Erythroblast (primary cell): ENCODE results near the gene NLGN3.

Experiments
- DNase-seq, 2 experiments: peaks; one replicate each; lab custom pipeline; 2025; lab: John Stamatoyannopoulos, UW
- GATA1 ChIP-seq: IDR thresholded peaks from 2 replicates; pipeline ENCODE4 v1.6.1; 2011; ENCODE audit warnings: low read depth, mild to moderate bottlenecking, control low read depth, low read length, moderate library complexity
- POLR2A ChIP-seq: IDR thresholded peaks from 2 replicates; pipeline ENCODE4 v1.6.1; 2011; ENCODE audit warnings: mild to moderate bottlenecking, low read length

The NLGN3 gene

DNA sequence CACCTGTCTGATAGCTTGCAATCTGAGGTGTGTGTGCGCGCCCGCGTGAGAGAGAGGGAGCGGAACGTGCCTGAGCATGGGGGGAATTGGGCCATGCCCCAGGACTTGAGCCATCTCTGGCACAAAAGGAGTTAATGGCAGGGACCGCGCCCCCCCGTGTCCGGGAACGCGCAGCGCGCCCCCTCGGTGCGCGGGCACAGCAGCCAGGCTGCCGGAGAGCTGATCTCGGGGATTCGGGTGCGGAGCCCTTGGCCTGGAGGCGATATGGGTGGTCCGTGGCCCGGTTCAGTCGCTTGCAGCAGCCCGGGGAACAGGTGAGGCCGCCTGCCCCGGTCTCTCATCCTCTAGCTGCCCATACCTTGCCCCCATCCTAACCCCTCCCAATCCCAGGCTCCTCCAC is at the start of gene NLGN3:
Gene NLGN3 (plus strand): TSS at position 191 of the 400 bp plus-strand sequence. CDS start 2,909 bp downstream, outside the sequence.
- DNase-seq, result peak; percentile 1 to 7
- TF ChIP-seq GATA1 (no peak), POLR2A (no peak)

DNA sequence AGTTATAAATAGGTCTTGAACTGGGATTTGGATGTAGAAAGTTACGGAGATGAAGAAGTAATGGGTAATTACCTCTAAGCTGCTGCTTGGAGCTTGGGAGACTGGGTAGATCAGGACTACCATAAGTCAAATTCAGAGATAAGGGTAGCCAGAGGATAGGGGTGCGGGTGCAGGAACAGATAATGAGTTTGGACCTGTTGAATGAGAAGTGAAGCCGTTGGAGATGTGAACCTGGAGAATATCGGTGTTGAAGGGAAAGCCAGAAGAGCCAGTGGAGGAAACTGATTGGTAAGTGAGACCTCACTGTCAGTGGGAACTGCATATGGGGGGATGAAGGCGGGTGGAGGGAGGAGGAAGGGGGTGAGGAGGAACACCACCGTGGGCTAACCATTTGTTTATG is 49.6 kb upstream of the NLGN3 start:
- DNase-seq, result peak; percentile 46 to 73
- TF ChIP-seq POLR2A, result no peak
- no peak for TF ChIP-seq GATA1

DNA sequence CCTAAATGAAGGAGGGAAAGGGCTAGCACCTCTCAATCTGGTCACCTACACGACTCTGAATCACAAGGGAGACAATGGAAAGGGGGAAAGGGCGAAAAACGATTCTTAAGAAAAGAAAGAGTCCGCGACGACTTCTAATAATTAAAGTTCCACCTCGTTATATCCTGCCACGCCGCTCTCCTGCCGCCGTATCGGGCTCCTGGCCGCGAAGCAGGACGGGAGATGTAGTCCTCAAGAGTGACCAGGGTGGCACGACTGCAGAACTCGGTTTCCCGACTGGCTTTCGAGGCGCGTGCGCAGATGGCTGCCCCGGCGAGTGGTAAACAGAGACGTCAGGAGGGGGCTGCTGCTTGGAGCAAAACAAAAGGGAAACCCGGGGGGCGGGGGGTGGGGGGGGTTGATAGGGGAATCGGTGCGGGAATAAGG is 49.1 kb upstream of the NLGN3 start, which contains the start of gene FOXO4:
Gene FOXO4 (plus strand): TSS at position 297 of the 426 bp plus-strand sequence. CDS start 678 bp downstream, outside the sequence.
- peak; percentile 90 to 93 for DNase-seq
- TF ChIP-seq POLR2A (peak; percentile 4), GATA1 (no peak)

DNA sequence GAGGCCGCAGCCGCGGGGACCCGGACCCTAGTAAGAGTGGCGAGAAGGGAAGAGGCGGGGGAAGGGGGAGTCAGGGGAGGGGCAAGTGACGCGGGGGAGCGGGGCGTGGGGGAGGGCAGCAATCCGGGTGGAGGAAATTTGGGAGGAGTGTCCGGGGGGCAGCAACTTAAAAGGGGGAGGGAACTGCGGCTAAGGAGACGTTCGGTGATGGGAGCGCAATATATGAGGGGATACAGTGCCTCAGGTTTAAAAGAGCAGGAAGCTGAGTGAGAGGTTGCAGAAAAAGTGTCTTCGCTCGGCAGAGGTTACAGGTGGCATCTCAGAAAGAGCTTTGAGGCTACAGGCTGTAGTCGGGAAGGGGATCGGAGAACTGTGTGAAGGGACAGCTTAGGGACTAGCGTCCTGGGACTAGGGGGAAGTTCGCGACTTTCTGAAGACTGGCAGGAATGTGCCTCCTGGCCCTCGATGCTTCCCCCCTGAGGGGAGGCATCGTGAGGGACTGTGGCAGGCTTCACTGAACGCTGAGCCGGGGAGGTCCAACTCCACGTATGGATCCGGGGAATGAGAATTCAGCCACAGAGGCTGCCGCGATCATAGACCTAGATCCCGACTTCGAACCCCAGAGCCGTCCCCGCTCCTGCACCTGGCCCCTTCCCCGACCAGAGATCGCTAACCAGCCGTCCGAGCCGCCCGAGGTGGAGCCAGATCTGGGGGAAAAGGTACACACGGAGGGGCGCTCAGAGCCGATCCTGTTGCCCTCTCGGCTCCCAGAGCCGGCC is 48.5 kb upstream of the NLGN3 start:
- peak; percentile 84 to 89 for DNase-seq

DNA sequence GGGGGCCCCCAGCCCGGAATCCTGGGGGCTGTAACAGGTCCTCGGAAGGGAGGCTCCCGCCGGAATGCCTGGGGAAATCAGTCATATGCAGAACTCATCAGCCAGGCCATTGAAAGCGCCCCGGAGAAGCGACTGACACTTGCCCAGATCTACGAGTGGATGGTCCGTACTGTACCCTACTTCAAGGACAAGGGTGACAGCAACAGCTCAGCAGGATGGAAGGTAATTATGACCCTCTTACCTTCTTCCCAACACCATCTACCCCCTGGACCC is 47.9 kb upstream of the NLGN3 start:
- peak; percentile 17 to 48 for DNase-seq
- TF ChIP-seq POLR2A, result no peak
- TF ChIP-seq GATA1, result no peak

More for the DNA sequence above, 48.5 kb upstream of the NLGN3 start:
- TF ChIP-seq GATA1, result no peak
- peak; percentile 43 for TF ChIP-seq POLR2A

DNA sequence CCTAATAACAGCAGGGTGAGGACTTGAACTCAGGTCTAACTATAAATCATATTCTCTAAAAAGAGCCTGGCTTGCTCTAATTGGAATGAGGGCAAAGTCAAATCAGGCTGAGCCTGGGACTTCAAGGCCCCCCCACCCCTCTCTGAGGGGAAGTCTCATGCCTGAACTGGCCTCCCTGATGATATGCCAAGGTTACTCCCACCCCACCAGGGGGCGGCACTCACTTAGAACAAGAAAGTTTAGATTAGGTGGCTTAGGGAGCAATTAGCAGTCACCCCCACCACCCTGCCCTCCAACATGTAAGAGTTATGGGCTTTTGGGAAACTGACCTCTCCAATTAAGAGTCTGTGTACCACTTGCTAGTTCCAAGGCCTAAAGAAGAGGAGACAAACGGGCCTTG is 46.3 kb upstream of the NLGN3 start:
- peak; percentile 81 to 86 for DNase-seq
- no peak for TF ChIP-seq POLR2A

DNA sequence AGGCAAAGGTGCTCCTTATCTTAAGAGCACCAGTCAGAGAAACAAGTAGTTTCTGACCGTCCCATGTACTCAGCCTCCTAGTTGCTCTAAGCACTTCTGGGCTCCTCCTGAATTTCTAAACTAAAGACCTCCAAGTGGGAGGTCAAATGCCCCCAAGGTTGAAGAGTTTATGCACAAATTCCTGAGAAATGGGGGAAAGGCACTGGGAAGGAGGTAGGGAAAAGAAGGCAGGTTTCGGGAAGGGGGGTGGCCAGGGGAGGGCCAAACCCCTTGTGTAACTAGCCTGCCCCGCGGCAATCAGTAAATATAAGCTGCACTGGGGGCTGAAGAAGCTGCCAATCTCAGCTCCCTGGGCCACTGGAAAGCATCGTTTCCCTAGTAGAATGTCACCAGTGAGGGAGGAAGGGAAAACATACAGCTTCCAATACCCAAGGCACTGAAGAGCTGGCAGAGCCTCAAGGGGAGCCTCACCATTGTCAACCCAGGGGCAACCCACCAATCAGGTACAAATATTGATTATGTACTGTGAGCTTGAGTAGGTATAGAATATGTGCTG is 45.6 kb upstream of the NLGN3 start:
- no peak for TF ChIP-seq POLR2A
- TF ChIP-seq GATA1, result no peak

DNA sequence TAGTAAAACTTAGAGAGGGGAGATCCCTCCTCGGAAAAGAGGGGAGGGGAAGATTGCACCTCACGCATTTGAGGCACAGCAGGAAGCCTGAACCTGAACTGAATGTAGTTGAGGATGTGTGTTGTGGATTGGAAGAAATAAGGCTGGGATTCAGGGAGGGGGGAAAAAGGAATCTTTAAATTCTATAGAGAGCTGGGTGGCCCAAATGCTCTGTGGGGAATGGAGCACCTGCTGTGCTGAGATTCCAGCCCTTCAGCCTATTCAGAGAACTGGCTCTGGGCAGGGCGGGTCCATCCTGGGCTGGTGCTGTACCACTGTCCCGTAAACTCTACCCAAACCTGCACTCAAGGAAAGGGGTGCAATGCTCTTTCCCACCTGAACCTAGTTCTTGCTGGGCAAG is 44.9 kb upstream of the NLGN3 start:
- TF ChIP-seq POLR2A, result no peak
- no peak for TF ChIP-seq GATA1
- no peak for DNase-seq

More for the DNA sequence above, 45.6 kb upstream of the NLGN3 start:
- no peak for DNase-seq

DNA sequence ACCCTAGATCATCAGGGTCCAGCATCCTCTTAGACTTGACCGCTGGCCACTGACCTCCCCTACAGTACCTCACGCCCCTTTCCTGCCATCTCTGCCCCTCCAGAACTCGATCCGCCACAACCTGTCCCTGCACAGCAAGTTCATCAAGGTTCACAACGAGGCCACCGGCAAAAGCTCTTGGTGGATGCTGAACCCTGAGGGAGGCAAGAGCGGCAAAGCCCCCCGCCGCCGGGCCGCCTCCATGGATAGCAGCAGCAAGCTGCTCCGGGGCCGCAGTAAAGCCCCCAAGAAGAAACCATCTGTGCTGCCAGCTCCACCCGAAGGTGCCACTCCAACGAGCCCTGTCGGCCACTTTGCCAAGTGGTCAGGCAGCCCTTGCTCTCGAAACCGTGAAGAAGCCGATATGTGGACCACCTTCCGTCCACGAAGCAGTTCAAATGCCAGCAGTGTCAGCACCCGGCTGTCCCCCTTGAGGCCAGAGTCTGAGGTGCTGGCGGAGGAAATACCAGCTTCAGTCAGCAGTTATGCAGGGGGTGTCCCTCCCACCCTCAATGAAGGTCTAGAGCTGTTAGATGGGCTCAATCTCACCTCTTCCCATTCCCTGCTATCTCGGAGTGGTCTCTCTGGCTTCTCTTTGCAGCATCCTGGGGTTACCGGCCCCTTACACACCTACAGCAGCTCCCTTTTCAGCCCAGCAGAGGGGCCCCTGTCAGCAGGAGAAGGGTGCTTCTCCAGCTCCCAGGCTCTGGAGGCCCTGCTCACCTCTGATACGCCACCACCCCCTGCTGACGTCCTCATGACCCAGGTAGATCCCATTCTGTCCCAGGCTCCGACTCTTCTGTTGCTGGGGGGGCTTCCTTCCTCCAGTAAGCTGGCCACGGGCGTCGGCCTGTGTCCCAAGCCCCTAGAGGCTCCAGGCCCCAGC is 43.8 kb upstream of the NLGN3 start:
- TF ChIP-seq GATA1 (no peak), POLR2A (no peak)
- peak in 1 of 2 experiments; percentile 3 for DNase-seq

DNA sequence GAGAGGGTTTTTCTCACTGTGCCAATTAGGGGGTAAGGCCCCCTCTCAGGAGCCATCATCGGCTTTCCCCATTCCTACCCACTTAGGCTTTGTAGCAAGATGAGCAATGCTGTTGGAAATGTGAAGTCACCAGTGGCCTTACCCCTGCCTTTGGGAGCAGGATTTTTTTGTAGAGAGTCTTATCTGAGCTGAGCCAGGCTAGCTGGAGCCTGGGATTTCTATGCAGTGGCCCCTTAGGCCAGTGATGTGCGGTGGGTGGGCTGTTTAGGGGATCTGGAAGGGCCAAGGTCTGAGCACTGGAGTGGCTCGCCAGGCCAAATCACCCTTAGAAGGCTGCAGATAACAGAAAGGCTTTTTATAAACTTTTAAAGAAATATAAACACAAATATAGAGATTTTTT is 42.3 kb upstream of the NLGN3 start:
- TF ChIP-seq POLR2A, result no peak
- TF ChIP-seq GATA1, result no peak
- peak; percentile 40 to 57 for DNase-seq

DNA sequence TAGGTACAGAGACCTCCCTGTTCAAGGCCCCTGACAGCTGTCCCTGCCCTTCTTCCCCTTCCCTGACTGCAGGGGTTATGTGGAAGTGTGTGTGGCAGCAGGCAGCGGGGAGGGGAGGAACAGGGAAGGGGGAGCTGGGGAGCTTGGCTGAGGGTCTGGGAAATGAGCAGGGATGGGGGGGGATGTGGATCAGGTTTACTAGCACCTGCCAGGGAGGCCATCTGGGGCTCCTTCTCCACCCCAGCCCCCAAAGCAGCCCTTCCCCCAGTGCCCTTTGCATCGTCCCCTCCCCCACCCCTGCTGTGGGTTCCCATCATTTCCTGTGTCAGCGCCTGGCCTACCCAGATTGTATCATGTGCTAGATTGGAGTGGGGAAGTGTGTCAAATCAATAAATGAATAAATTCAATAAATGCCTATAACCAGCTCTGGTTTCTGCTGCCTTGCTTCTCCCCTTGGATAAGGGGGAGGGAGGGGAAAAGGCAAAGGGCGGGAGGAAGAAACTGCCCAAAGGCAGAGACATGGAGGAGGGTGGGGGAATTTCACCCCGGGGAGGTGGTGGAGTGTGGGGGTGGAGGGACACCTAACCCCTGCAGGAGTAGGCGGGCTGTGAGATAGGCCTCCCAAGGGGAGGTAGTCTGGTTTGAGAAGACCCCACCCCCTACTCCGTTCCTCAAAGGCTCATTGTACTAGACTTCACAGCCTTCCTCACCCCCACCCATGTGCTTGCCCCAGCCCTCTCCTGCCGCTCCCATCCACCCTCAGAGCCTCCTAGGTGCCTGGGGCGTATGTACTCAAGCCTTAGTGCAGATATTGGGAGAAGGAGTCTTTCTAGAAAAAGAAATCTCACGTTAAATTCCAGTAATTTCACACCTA is 41.3 kb upstream of the NLGN3 start:
- TF ChIP-seq GATA1 (no peak), POLR2A (no peak)
- DNase-seq, result peak; percentile 40 to 42

DNA sequence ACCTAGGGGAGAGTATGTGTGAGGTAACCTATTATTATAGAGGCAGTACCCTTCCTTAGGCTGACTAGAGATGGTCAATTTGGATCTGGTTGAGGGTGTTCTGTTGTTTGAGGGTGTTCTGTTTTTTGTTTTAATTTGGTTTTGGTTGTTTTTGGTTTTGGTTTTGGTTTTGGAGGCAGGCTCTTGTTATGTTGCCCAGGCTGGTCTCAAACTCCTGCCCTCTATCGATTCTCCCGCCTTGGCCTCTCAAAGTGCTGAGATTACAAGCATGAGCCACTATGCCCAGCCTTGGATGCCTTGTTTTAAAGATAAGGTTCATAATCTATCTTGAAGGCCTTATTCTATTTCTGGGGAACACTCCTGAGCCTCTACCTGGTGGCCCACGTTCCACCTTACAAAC is 39.0 kb upstream of the NLGN3 start:
- TF ChIP-seq GATA1 (no peak), POLR2A (no peak)
- peak; percentile 12 to 39 for DNase-seq

DNA sequence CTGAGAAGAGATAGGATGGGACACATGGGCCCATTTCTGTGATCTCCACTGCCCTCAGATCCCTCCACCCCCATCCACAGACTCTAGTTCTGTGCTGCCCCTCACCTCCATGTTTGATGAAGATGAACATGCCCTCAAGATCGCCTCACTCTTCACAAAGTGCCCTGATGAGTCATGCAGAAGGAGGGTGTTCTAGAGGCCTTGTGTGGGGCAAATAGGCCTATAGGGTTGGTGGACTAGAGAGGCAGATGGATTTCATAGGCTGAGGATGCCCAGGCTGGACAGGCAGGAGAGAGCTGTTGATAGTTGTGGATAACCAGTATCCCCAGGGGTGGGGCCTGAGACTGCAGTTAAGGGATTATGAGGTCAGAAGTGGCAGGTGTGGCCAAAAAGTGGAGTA is 38.2 kb upstream of the NLGN3 start, which contains the start of gene CXorf65:
Gene CXorf65 (minus strand): TSS at position 314 of the 400 bp plus-strand sequence. CDS start 184 bp downstream, at position 130.
- peak; percentile 34 for TF ChIP-seq POLR2A
- no peak for TF ChIP-seq GATA1
- DNase-seq, result peak; percentile 62 to 66

DNA sequence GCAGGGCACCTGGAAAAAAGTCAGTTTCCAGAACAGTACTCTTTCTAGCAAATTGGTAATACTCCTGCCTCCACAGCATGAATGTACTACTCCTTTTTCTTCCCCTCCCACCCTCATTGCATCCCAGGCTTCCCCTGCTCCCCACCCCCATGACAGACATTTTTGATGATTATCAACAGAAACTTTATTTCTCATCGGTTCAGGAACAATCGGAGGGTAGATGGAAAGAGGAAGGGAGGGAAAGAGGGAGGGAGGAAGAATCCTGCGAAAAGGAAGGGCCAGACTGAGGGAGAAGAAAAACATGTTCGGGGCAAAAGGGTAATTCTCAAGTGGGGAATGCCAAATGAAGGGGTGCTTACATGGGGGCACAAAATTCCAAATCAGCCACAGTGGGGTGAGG is 37.4 kb upstream of the NLGN3 start:
- TF ChIP-seq POLR2A, result no peak
- no peak for TF ChIP-seq GATA1
- no peak for DNase-seq
